ENCODE results near the gene FAM234A. TPM values are rescaled to one million over a fixed set of nuclear protein-coding genes. Genes with fewer than 3 reads are reported as not detected.

FAM234A gene
- total and polyA plus RNA-seq, 2 donors (not counting 3 experiments of a cell fraction or from before 2014, with no cell fraction given), result 70.4 to 89.4 TPM

- no peaks in the 10 kb centered on the region for H3K9me3 ChIP-seq (replicated peaks; ENCODE audit: control insufficient read depth, insufficient read depth, low read length)
- no peaks in the 10 kb centered on the region for H3K79me2 ChIP-seq (ENCODE audit: control insufficient read depth, insufficient read depth, low read length)
- no peaks in the 10 kb centered on the region for H4K20me1 ChIP-seq (replicated peaks; ENCODE audit: control insufficient read depth, extremely low read depth, insufficient read depth, low read length)
- H3K4me2 ChIP-seq (ENCODE audit: insufficient read depth, low read length), result no peak overlapping the region
- no peaks in the 10 kb centered on the region for H3K9me1 ChIP-seq (replicated peaks; ENCODE audit: control insufficient read depth, extremely low read depth, insufficient read depth, low read length)
- no TSS peak for BruUV-seq (replicated peaks)
- no peak for DNase-seq (ENCODE audit: low read depth, low spot score)
- TF ChIP-seq CTCF (IDR thresholded peaks at IDR 0.05; ENCODE audit: extremely low read depth in 1 of 2, insufficient read depth in 1 of 2, low read depth in 1 of 2, low read length in 2 of 2), result no peak
- no peak overlapping the region for H3K9ac ChIP-seq (replicated peaks; ENCODE audit: extremely low read depth, insufficient read depth, low read length)
- H3K27ac ChIP-seq (ENCODE audit: insufficient read depth, low read depth, low read length), result no peak overlapping the region
- intact Hi-C loops (cut with micrococcal nuclease) (no loop called here), dilution Hi-C loops (cut with MboI; ENCODE audit: extremely low pct_ligation_motif_present, low sequenced_read_pairs) (no loop called here)
- H3K4me1 ChIP-seq (ENCODE audit: control insufficient read depth, extremely low read depth, insufficient read depth, low read length), result no peaks in the 10 kb centered on the region
- H3K27me3 ChIP-seq (ENCODE audit: control insufficient read depth in 2 of 2, insufficient read depth in 2 of 2, low read length in 2 of 2), result no peaks in the 10 kb centered on the region
- POLR2A ChIA-PET, result no interaction called here
- CTCF ChIA-PET, result no interaction called here
- H2AFZ ChIP-seq (ENCODE audit: low read depth, low read length), result no peak overlapping the region
- H3K36me3 ChIP-seq (ENCODE audit: control insufficient read depth in 2 of 2, extremely low read depth in 1 of 2, insufficient read depth in 2 of 2, low read length in 2 of 2), result peaks cover 0 to 21% of the 10 kb centered on the region in 2 experiments
- FAIRE-seq, result no peak
- no peak overlapping the region for H3K4me3 ChIP-seq (replicated peaks in 1 of 3; ENCODE audit: insufficient read depth in 1 of 3, low read depth in 1 of 3, low read length in 3 of 3)
Measured at GRCh38 chr16:296276-296675, 61.7 kb downstream of the FAM234A start.

- Histone ChIP-seq H2AFZ (ENCODE audit: low read depth, low read length) (no peak overlapping the region), H4K20me1 (replicated peaks; ENCODE audit: control insufficient read depth, extremely low read depth, insufficient read depth, low read length) (no peaks in the 10 kb centered on the region), H3K36me3 (ENCODE audit: control insufficient read depth in 2 of 2, extremely low read depth in 1 of 2, insufficient read depth in 2 of 2, low read length in 2 of 2) (peaks cover 0 to 20% of the 10 kb centered on the region in 2 experiments), H3K4me3 (replicated peaks in 1 of 3; ENCODE audit: insufficient read depth in 1 of 3, low read depth in 1 of 3, low read length in 3 of 3) (no peak overlapping the region), H3K79me2 (ENCODE audit: control insufficient read depth, insufficient read depth, low read length) (no peaks in the 10 kb centered on the region), H3K27me3 (ENCODE audit: control insufficient read depth in 2 of 2, insufficient read depth in 2 of 2, low read length in 2 of 2) (no peaks in the 10 kb centered on the region), H3K9me1 (replicated peaks; ENCODE audit: control insufficient read depth, extremely low read depth, insufficient read depth, low read length) (no peaks in the 10 kb centered on the region), H3K9me3 (replicated peaks; ENCODE audit: control insufficient read depth, insufficient read depth, low read length) (no peaks in the 10 kb centered on the region), H3K4me1 (ENCODE audit: control insufficient read depth, extremely low read depth, insufficient read depth, low read length) (no peaks in the 10 kb centered on the region), H3K27ac (ENCODE audit: insufficient read depth, low read depth, low read length) (no peak overlapping the region), H3K4me2 (ENCODE audit: insufficient read depth, low read length) (no peak overlapping the region), H3K9ac (replicated peaks; ENCODE audit: extremely low read depth, insufficient read depth, low read length) (no peak overlapping the region)
- dilution Hi-C loops (cut with MboI; ENCODE audit: extremely low pct_ligation_motif_present, low sequenced_read_pairs) (no loop called here), intact Hi-C loops (cut with micrococcal nuclease) (no loop called here)
- ChIA-PET POLR2A (no interaction called here), CTCF (no interaction called here)
- no TSS peak for BruUV-seq (replicated peaks)
- TF ChIP-seq EZH2 (IDR thresholded peaks at IDR 0.05; ENCODE audit: borderline replicate concordance, low read depth, low read length, severe bottlenecking) (no peak), POLR2A (IDR thresholded peaks at IDR 0.05; ENCODE audit: low read depth, low read length) (no peak), CTCF (IDR thresholded peaks at IDR 0.05; ENCODE audit: extremely low read depth in 1 of 2, insufficient read depth in 1 of 2, low read depth in 1 of 2, low read length in 2 of 2) (no peak), JUN (IDR thresholded peaks at IDR 0.05; ENCODE audit: borderline replicate concordance, insufficient read depth, insufficient read length, low read depth) (no peak), FOS (IDR thresholded peaks at IDR 0.05; ENCODE audit: borderline replicate concordance, insufficient read depth, low read length) (no peak), MAX (IDR thresholded peaks at IDR 0.05; ENCODE audit: insufficient read depth, insufficient read length) (no peak), MYC (IDR thresholded peaks at IDR 0.05; ENCODE audit: low read depth, low read length) (no peak), POLR2AphosphoS5 (IDR thresholded peaks at IDR 0.05; ENCODE audit: insufficient read depth, low read depth, low read length) (no peak), GATA2 (IDR thresholded peaks at IDR 0.05; ENCODE audit: insufficient read depth, insufficient read length, low read depth, low read length) (no peak)
- FAIRE-seq (no peak), DNase-seq (ENCODE audit: low read depth, low spot score) (no peak)
Measured at GRCh38 chr16:296806-297510, 62.3 kb downstream of the FAM234A start.

Measured in endothelial cell of umbilical vein (primary cell).